ENCODE measurements around the gene ZNF783.

Gene ZNF783

DNA sequence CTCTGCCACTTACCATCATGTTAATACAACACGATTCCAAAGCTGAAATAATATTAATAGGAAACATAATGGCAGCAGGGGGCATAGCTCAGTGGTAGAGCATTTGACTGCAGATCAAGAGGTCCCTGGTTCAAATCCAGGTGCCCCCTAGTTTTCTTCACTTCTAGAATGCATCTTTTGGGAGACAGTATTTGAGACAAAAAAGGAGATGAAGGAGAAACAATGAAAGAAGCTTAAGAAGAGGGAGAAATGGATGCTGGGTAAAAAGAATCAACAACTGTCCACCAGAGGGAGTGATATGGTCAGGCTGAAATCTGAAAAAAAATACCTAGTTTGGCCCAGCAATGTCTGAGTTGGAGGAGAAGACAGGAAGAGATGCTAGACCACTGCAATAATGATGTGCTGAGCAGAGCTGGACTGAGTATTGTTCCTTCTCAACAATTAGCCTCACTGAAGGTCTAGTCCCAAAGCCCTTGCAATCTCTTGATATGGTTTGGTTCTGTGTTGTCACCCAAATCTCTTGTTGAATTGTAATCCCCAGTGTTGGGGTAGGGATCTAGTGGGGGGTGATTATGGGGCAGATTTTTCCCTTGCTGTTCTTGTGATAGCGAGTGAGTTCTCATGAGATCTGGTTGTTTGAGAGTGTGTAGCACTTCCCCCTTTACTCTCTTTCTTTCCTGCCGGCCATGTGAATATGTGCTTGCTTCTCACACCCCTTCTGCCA lies 48.3 kb downstream of the ZNF783 start:
- H3K4me1 ChIP-seq (ENCODE audit: insufficient read depth, low read length, severe bottlenecking), result no peaks in the 10 kb centered on the region
- H3K36me3 ChIP-seq (ENCODE audit: insufficient read depth, low read length), result no peaks in the 10 kb centered on the region
- H4K20me1 ChIP-seq (ENCODE audit: insufficient read depth, low read length), result no peaks in the 10 kb centered on the region
- no peak overlapping the region for H3K4me2 ChIP-seq (ENCODE audit: low read length)
- no peak overlapping the region for H2AFZ ChIP-seq (ENCODE audit: low read length)
- H3K4me3 ChIP-seq (ENCODE audit: low read depth, low read length, poor library complexity, severe bottlenecking), result no peak overlapping the region
- H3K9me2 ChIP-seq (ENCODE audit: low read depth, low read length), result no peaks in the 10 kb centered on the region
- TF ChIP-seq, protein P1, sequence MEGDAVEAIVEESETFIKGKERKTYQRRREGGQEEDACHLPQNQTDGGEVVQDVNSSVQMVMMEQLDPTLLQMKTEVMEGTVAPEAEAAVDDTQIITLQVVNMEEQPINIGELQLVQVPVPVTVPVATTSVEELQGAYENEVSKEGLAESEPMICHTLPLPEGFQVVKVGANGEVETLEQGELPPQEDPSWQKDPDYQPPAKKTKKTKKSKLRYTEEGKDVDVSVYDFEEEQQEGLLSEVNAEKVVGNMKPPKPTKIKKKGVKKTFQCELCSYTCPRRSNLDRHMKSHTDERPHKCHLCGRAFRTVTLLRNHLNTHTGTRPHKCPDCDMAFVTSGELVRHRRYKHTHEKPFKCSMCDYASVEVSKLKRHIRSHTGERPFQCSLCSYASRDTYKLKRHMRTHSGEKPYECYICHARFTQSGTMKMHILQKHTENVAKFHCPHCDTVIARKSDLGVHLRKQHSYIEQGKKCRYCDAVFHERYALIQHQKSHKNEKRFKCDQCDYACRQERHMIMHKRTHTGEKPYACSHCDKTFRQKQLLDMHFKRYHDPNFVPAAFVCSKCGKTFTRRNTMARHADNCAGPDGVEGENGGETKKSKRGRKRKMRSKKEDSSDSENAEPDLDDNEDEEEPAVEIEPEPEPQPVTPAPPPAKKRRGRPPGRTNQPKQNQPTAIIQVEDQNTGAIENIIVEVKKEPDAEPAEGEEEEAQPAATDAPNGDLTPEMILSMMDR (IDR thresholded peaks at IDR 0.05; ENCODE audit: low read length), result peak; percentile 72; the same call in 1 of the 2 replicates
- no peak for TF ChIP-seq EZH2 (IDR thresholded peaks at IDR 0.05; ENCODE audit: borderline replicate concordance, low read length)
- H3K79me2 ChIP-seq (ENCODE audit: insufficient read depth, low read length), result no peaks in the 10 kb centered on the region
- H3K9me3 ChIP-seq (ENCODE audit: low read length), result no peaks in the 10 kb centered on the region; the same call in 1 of the 2 replicates
- H3F3A ChIP-seq (ENCODE audit: insufficient read depth, low read length), result no peaks in the 10 kb centered on the region
- H3K9ac ChIP-seq (ENCODE audit: low read length), result no peak overlapping the region
- H3K27ac ChIP-seq (ENCODE audit: low read depth, low read length, poor library complexity, severe bottlenecking), result no peak overlapping the region
- no peaks in the 10 kb centered on the region for H3K27me3 ChIP-seq (ENCODE audit: insufficient read depth, low read length)

DNA sequence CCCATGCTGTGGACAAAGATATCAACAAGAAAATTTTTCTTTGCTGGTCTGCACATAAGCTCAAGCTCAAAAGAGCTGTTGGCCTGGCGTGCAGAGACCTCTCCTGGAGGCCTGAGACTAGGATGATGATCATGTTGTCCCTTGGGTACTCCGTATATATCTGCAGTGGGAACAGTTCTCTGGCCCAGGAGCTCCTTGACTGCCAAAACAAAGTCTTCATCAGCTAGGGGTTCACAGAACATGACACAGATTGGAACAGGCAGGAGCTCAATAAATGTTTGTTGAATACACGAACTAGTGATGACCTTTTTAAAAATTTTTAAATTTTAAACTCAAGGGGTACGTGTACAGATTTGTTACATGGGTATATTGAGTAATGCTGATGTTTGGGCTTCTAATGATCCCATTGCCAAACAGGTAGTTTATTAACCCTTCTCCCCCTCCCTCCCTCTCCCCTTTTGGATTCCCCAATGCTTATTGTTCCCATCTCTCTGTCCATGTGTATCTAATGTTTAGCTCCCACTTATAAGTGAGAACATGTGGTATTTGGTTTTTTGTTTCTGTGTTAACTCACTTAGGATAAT lies 49.1 kb downstream of the ZNF783 start:
- Histone ChIP-seq H3K4me1 (ENCODE audit: insufficient read depth, low read length, severe bottlenecking) (no peaks in the 10 kb centered on the region), H2AFZ (ENCODE audit: low read length) (no peak overlapping the region), H4K20me1 (ENCODE audit: insufficient read depth, low read length) (no peaks in the 10 kb centered on the region), H3K4me3 (ENCODE audit: low read depth, low read length, poor library complexity, severe bottlenecking) (no peak overlapping the region), H3F3A (ENCODE audit: insufficient read depth, low read length) (no peaks in the 10 kb centered on the region), H3K27ac (ENCODE audit: low read depth, low read length, poor library complexity, severe bottlenecking) (no peak overlapping the region), H3K9me3 (ENCODE audit: low read length) (no peaks in the 10 kb centered on the region; the same call in 1 of the 2 replicates), H3K9ac (ENCODE audit: low read length) (no peak overlapping the region), H3K4me2 (ENCODE audit: low read length) (no peak overlapping the region), H3K9me2 (ENCODE audit: low read depth, low read length) (no peaks in the 10 kb centered on the region), H3K79me2 (ENCODE audit: insufficient read depth, low read length) (no peaks in the 10 kb centered on the region), H3K36me3 (ENCODE audit: insufficient read depth, low read length) (no peaks in the 10 kb centered on the region), H3K27me3 (ENCODE audit: insufficient read depth, low read length) (no peaks in the 10 kb centered on the region)
- TF ChIP-seq EZH2 (IDR thresholded peaks at IDR 0.05; ENCODE audit: borderline replicate concordance, low read length), result no peak
- TF ChIP-seq, protein P1 (IDR thresholded peaks at IDR 0.05; ENCODE audit: low read length), result no peak

DNA sequence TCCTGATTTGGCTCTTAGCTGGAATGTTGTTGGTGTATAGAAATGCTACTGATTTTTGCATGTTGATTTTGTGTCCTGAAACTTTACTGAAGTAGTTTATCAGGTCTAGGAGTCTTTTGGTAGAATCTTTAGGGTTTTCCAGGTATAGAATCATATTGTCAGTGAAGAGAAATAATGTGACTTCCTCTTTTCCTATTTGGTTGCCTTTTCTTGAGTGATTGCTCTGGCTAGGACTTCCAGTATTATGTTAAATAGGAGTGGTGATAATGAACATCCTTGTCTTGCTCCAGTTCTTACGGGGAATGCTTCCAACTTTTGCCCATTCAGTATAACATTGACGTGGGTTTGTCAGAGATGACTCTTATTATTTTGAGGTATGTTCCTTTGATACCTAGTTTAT lies 52.0 kb downstream of the ZNF783 start:
- Histone ChIP-seq H3K27me3 (ENCODE audit: insufficient read depth, low read length) (no peaks in the 10 kb centered on the region; the same call in 1 of the 2 replicates), H3K27ac (ENCODE audit: low read depth, low read length, poor library complexity, severe bottlenecking) (no peak overlapping the region), H3K36me3 (ENCODE audit: insufficient read depth, low read length) (no peaks in the 10 kb centered on the region), H3K9me2 (ENCODE audit: low read depth, low read length) (no peaks in the 10 kb centered on the region), H3F3A (ENCODE audit: insufficient read depth, low read length) (no peaks in the 10 kb centered on the region), H3K4me3 (ENCODE audit: low read depth, low read length, poor library complexity, severe bottlenecking) (no peak overlapping the region), H4K20me1 (ENCODE audit: insufficient read depth, low read length) (no peaks in the 10 kb centered on the region), H3K9me3 (ENCODE audit: low read length) (no peaks in the 10 kb centered on the region; the same call in 1 of the 2 replicates), H3K9ac (ENCODE audit: low read length) (no peak overlapping the region), H3K4me1 (ENCODE audit: insufficient read depth, low read length, severe bottlenecking) (no peaks in the 10 kb centered on the region), H2AFZ (ENCODE audit: low read length) (no peak overlapping the region), H3K79me2 (ENCODE audit: insufficient read depth, low read length) (no peaks in the 10 kb centered on the region), H3K4me2 (ENCODE audit: low read length) (no peak overlapping the region)
- TF ChIP-seq EZH2 (IDR thresholded peaks at IDR 0.05; ENCODE audit: borderline replicate concordance, low read length), result no peak
- TF ChIP-seq, protein P1 (IDR thresholded peaks at IDR 0.05; ENCODE audit: low read length), result no peak

All from OCI-LY1 (cell line).